ENCODE measurements around the gene FARS2.

DNA sequence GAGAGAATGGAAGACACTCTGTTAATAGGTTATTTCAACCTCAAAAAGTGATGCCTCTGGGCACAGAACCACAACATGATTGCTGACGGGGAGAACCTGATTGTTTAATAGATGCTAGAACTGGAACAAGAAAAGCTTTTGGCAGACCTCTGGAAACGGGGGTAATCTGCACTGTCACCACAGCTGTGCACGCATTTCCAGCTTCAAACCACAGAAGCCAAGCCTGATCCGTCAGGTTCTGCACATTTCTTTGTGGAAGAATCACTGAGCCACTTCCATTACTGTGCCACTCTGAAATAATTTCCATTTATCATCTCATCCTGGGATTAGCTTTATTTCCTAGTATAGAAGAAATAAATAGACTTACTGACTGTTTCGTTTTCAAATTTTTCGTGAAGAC is 309.3 kb downstream of the FARS2 start:
- TF ChIP-seq TRIM28 (IDR thresholded peaks at IDR 0.05; ENCODE audit: borderline replicate concordance, low read length): no peak
- TF ChIP-seq, protein P1, sequence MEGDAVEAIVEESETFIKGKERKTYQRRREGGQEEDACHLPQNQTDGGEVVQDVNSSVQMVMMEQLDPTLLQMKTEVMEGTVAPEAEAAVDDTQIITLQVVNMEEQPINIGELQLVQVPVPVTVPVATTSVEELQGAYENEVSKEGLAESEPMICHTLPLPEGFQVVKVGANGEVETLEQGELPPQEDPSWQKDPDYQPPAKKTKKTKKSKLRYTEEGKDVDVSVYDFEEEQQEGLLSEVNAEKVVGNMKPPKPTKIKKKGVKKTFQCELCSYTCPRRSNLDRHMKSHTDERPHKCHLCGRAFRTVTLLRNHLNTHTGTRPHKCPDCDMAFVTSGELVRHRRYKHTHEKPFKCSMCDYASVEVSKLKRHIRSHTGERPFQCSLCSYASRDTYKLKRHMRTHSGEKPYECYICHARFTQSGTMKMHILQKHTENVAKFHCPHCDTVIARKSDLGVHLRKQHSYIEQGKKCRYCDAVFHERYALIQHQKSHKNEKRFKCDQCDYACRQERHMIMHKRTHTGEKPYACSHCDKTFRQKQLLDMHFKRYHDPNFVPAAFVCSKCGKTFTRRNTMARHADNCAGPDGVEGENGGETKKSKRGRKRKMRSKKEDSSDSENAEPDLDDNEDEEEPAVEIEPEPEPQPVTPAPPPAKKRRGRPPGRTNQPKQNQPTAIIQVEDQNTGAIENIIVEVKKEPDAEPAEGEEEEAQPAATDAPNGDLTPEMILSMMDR (tag by site-specific recombination; IDR thresholded peaks at IDR 0.05): no peak
- no peak for TF ChIP-seq ZNF37A (tag by site-specific recombination; IDR thresholded peaks at IDR 0.05)
- TF ChIP-seq ZNF549 (tag by site-specific recombination; IDR thresholded peaks at IDR 0.05): no peak
- TF ChIP-seq, protein P2, sequence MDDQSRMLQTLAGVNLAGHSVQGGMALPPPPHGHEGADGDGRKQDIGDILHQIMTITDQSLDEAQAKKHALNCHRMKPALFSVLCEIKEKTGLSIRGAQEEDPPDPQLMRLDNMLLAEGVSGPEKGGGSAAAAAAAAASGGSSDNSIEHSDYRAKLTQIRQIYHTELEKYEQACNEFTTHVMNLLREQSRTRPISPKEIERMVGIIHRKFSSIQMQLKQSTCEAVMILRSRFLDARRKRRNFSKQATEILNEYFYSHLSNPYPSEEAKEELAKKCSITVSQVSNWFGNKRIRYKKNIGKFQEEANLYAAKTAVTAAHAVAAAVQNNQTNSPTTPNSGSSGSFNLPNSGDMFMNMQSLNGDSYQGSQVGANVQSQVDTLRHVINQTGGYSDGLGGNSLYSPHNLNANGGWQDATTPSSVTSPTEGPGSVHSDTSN (CRISPR knock-in tag; IDR thresholded peaks at IDR 0.05): no peak
- TF ChIP-seq ZNF48 (tag by site-specific recombination; IDR thresholded peaks at IDR 0.05): no peak
- TF ChIP-seq MEIS1 (CRISPR knock-in tag; IDR thresholded peaks at IDR 0.05; ENCODE audit: borderline replicate concordance): no peak
- TF ChIP-seq MYNN (tag by site-specific recombination; IDR thresholded peaks at IDR 0.05; ENCODE audit: borderline replicate concordance): no peak
- TF ChIP-seq ZNF121 (tag by site-specific recombination; IDR thresholded peaks at IDR 0.05): no peak
